ENCODE results near the gene CSTA. TPM values are rescaled to one million over a fixed set of nuclear protein-coding genes. Genes with fewer than 3 reads are reported as not detected.
A peak's percentile ranks its signal among the peaks of the same experiment; 100 is the strongest.

The CSTA gene
- polyA plus RNA-seq, 3 donors: 211 to 582 (median 515) TPM

DNA sequence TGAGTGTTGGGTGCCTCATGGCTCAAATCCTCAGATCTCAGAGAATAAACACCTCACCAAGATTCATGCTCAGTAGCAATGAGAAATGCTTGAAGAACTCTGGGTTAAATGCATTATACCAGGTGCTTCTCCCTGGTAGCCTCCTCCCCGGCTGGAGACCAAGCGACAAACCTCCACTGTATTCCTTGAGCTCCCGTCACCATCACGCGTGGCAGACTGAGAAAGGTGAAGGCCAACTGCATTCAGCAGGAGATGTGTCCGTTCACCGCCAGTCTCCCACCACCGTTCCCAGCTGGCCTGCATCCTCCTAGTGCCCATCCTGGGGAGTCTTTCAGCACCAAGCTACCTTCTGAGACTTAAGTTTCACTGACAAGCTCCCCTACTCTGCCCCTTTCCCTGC lies 7.5 kb downstream of the CSTA start:
- H3K27ac Mint-ChIP-seq: peak overlapping the region; percentile 8 to 73 (median 42)
- H3K9me3 ChIP-seq (replicated peaks in 1 of 2; ENCODE audit: control insufficient read depth in 1 of 2, insufficient read depth in 1 of 2, low read length in 2 of 2): no peaks in the 10 kb centered on the region

DNA sequence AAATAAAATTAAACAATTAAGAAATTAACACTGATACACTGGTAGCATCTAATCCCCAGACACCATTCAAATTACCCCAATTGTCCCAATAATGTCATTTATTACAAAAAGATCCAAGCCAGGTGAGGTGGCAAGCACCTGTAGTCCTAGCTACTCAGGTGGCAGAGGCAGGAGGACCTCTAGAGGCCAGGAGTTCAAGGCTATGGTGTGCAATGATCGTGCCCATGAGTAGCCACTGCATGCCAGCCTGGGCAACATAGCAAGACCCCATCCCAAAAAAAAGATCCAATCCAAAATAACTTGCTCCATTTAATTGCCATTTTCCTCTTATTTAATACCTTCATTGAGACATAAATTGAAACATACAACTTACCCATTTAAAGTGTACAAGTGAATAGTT lies 17.8 kb downstream of the CSTA start:
- no peaks in the 10 kb centered on the region for H3K4me1 Mint-ChIP-seq
- Histone ChIP-seq H3K79me2 (ENCODE audit: insufficient read depth, low read length) (peaks cover 61% of the 10 kb centered on the region), H3K4me3 (replicated peaks in 1 of 3; ENCODE audit: low read depth in 2 of 3, low read length in 3 of 3) (no peak overlapping the region), H4K20me1 (ENCODE audit: insufficient read depth, low read length) (peaks cover 69% of the 10 kb centered on the region), H2AFZ (ENCODE audit: insufficient read depth, low read depth, low read length, poor library complexity, severe bottlenecking) (no peak overlapping the region), H3K36me3 (replicated peaks in 1 of 2; ENCODE audit: control insufficient read depth in 1 of 2, insufficient read depth in 2 of 2, low read length in 2 of 2) (peaks cover 43 to 58% of the 10 kb centered on the region in 2 donors), H3K27me3 (ENCODE audit: control insufficient read depth in 2 of 2, insufficient read depth in 2 of 2, low read length in 2 of 2) (no peaks in the 10 kb centered on the region), H3K4me1 (ENCODE audit: control insufficient read depth in 1 of 2, insufficient read depth in 2 of 2, low read length in 2 of 2) (no peaks in the 10 kb centered on the region), H3K4me2 (replicated peaks; ENCODE audit: extremely low read depth, low read length, poor library complexity, severe bottlenecking) (no peak overlapping the region), H3K9me3 (replicated peaks in 1 of 2; ENCODE audit: control insufficient read depth in 1 of 2, insufficient read depth in 1 of 2, low read length in 2 of 2) (peaks cover 3 to 7% of the 10 kb centered on the region in 2 donors), H3K27ac (ENCODE audit: low read depth in 1 of 2, low read length in 2 of 2) (no peak overlapping the region), H3K9ac (ENCODE audit: insufficient read depth, low read length, poor library complexity, severe bottlenecking) (no peak overlapping the region)
- intact Hi-C loops (cut with micrococcal nuclease): no loop called here
- H3K36me3 Mint-ChIP-seq: peaks cover 58 to 70% of the 10 kb centered on the region in 2 donors
- peaks cover 0 to 3% (median 0%) of the 10 kb centered on the region in 3 donors for H3K27me3 Mint-ChIP-seq (ENCODE audit: low read depth in 3 of 3)
- WGBS (ENCODE audit: insufficient coverage): 100% methylated on average over 1 of the region's 1 CpG
- peaks cover 0 to 13% (median 8%) of the 10 kb centered on the region in 7 donors for H3K9me3 Mint-ChIP-seq
- DNase-seq: no peak
- no peak overlapping the region for H3K4me3 Mint-ChIP-seq
- no peak overlapping the region for H3K27ac Mint-ChIP-seq
- TF ChIP-seq, protein P1, sequence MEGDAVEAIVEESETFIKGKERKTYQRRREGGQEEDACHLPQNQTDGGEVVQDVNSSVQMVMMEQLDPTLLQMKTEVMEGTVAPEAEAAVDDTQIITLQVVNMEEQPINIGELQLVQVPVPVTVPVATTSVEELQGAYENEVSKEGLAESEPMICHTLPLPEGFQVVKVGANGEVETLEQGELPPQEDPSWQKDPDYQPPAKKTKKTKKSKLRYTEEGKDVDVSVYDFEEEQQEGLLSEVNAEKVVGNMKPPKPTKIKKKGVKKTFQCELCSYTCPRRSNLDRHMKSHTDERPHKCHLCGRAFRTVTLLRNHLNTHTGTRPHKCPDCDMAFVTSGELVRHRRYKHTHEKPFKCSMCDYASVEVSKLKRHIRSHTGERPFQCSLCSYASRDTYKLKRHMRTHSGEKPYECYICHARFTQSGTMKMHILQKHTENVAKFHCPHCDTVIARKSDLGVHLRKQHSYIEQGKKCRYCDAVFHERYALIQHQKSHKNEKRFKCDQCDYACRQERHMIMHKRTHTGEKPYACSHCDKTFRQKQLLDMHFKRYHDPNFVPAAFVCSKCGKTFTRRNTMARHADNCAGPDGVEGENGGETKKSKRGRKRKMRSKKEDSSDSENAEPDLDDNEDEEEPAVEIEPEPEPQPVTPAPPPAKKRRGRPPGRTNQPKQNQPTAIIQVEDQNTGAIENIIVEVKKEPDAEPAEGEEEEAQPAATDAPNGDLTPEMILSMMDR (IDR thresholded peaks at IDR 0.05): no peak

More for the DNA sequence above, 7.5 kb downstream of the CSTA start:
- intact Hi-C loops (cut with micrococcal nuclease): no loop called here
- H3K27ac ChIP-seq (ENCODE audit: low read depth in 1 of 2, low read length in 2 of 2): peak overlapping the region in 1 of 2 donors; percentile 57
- Mint-ChIP-seq H3K9me3 (no peaks in the 10 kb centered on the region), H3K4me3 (no peak overlapping the region), H3K36me3 (peaks cover 60 to 77% of the 10 kb centered on the region in 2 donors), H3K4me1 (peaks cover 48% of the 10 kb centered on the region), H3K27me3 (ENCODE audit: low read depth in 3 of 3) (peaks cover 0 to 2% (median 0%) of the 10 kb centered on the region in 3 donors)
- TF ChIP-seq, protein P1 (IDR thresholded peaks at IDR 0.05): no peak
- peaks cover 97% of the 10 kb centered on the region for H4K20me1 ChIP-seq (ENCODE audit: insufficient read depth, low read length)
- no peak overlapping the region for H3K9ac ChIP-seq (ENCODE audit: insufficient read depth, low read length, poor library complexity, severe bottlenecking)
- H2AFZ ChIP-seq (ENCODE audit: insufficient read depth, low read depth, low read length, poor library complexity, severe bottlenecking): no peak overlapping the region
- no peak overlapping the region for H3K4me2 ChIP-seq (replicated peaks; ENCODE audit: extremely low read depth, low read length, poor library complexity, severe bottlenecking)
- peaks cover 98% of the 10 kb centered on the region for H3K79me2 ChIP-seq (ENCODE audit: insufficient read depth, low read length)
- no peaks in the 10 kb centered on the region for H3K27me3 ChIP-seq (ENCODE audit: control insufficient read depth in 2 of 2, insufficient read depth in 2 of 2, low read length in 2 of 2)
- no peak for DNase-seq
- peaks cover 10 to 40% of the 10 kb centered on the region in 2 donors for H3K4me1 ChIP-seq (ENCODE audit: control insufficient read depth in 1 of 2, insufficient read depth in 2 of 2, low read length in 2 of 2)
- whole genome bisulfite sequencing (ENCODE audit: insufficient coverage): 90% methylated on average over 8 of the region's 8 CpGs
- H3K4me3 ChIP-seq (replicated peaks in 1 of 3; ENCODE audit: low read depth in 2 of 3, low read length in 3 of 3): no peak overlapping the region
- peaks cover 61 to 73% of the 10 kb centered on the region in 2 donors for H3K36me3 ChIP-seq (replicated peaks in 1 of 2; ENCODE audit: control insufficient read depth in 1 of 2, insufficient read depth in 2 of 2, low read length in 2 of 2)

All from CD14-positive monocyte (primary cell).